Measurements from ENCODE around the gene IL27RA. TPM values are rescaled to one million over a fixed set of nuclear protein-coding genes. Genes with fewer than 3 reads are reported as not detected.

The IL27RA gene
- total and polyA plus RNA-seq, 4 donors: 1.0 to 2.8 (median 1.6) TPM

GRCh38 chr19:14096272-14096992 is 64.9 kb downstream of the IL27RA start:
- 98% methylated on average over 11 of the region's 11 CpGs for WGBS
- Histone ChIP-seq H3K27ac (ENCODE audit: low read depth in 1 of 2, low read length in 2 of 2) (no peak overlapping the region), H3K27me3 (ENCODE audit: control insufficient read depth in 4 of 4, insufficient read depth in 4 of 4, low read length in 3 of 4) (no peaks in the 10 kb centered on the region), H3K4me1 (ENCODE audit: control insufficient read depth in 4 of 4, insufficient read depth in 4 of 4, low read length in 3 of 4) (peaks cover 0 to 7% (median 2%) of the 10 kb centered on the region in 4 donors), H3K4me3 (ENCODE audit: low read depth in 1 of 3, low read length in 3 of 3) (no peak overlapping the region), H3K36me3 (ENCODE audit: control insufficient read depth in 4 of 4, insufficient read depth in 3 of 4, low read depth in 1 of 4, low read length in 3 of 4) (peaks cover 7 to 35% (median 13%) of the 10 kb centered on the region in 4 donors), H3K9ac (ENCODE audit: low read depth in 1 of 2, low read length in 2 of 2) (no peak overlapping the region), H3K9me3 (ENCODE audit: control insufficient read depth in 4 of 4, low read length in 3 of 4) (peaks cover 0 to 5% (median 3%) of the 10 kb centered on the region in 4 donors)
- DNase-seq (ENCODE audit: low spot score): no peak
- TF ChIP-seq NR2F2 (IDR thresholded peaks at IDR 0.05) (no peak), RAD21 (IDR thresholded peaks at IDR 0.05) (peak; percentile 8 to 49)

- 87% methylated on average over 21 of the region's 21 CpGs for WGBS
- DNase-seq (ENCODE audit: low spot score): no peak
- Histone ChIP-seq H3K36me3 (ENCODE audit: control insufficient read depth in 4 of 4, insufficient read depth in 3 of 4, low read depth in 1 of 4, low read length in 3 of 4) (peaks cover 9 to 40% (median 18%) of the 10 kb centered on the region in 4 donors), H3K9me3 (ENCODE audit: control insufficient read depth in 4 of 4, low read length in 3 of 4) (peaks cover 0 to 5% (median 3%) of the 10 kb centered on the region in 4 donors), H3K4me3 (ENCODE audit: low read depth in 1 of 3, low read length in 3 of 3) (no peak overlapping the region), H3K9ac (ENCODE audit: low read depth in 1 of 2, low read length in 2 of 2) (no peak overlapping the region), H3K4me1 (ENCODE audit: control insufficient read depth in 4 of 4, insufficient read depth in 4 of 4, low read length in 3 of 4) (no peaks in the 10 kb centered on the region), H3K27me3 (ENCODE audit: control insufficient read depth in 4 of 4, insufficient read depth in 4 of 4, low read length in 3 of 4) (no peaks in the 10 kb centered on the region), H3K27ac (ENCODE audit: low read depth in 1 of 2, low read length in 2 of 2) (no peak overlapping the region)
- TF ChIP-seq ZBTB33 (IDR thresholded peaks at IDR 0.05) (no peak), RXRA (IDR thresholded peaks at IDR 0.05) (no peak), GABPA (IDR thresholded peaks at IDR 0.05 in 1 of 2, conservative IDR thresholded peaks at IDR 0.05 in 1 of 2) (no peak), YY1 (IDR thresholded peaks at IDR 0.05) (no peak), CTCF (IDR thresholded peaks at IDR 0.05; ENCODE audit: low read depth, low read length, missing input control) (peak; percentile 25), EGR1 (IDR thresholded peaks at IDR 0.05; ENCODE audit: low read depth in 2 of 2) (no peak), HNF4G (IDR thresholded peaks at IDR 0.05) (no peak), RAD21 (IDR thresholded peaks at IDR 0.05) (peak; percentile 39 to 67), FOXA1 (IDR thresholded peaks at IDR 0.05) (no peak), REST (IDR thresholded peaks at IDR 0.05) (no peak)
Measured at GRCh38 chr19:14097532-14098151, 66.1 kb downstream of the IL27RA start.

Measured in liver (tissue), 9 donors.